ENCODE data around the gene CTR9.

CTR9 gene

GRCh38 chr11:10716543-10717259 is 34.3 kb upstream of the CTR9 start:
- no peak for TF ChIP-seq CTCF (IDR thresholded peaks at IDR 0.05; ENCODE audit: borderline replicate concordance, extremely low read depth, low read length, poor library complexity, severe bottlenecking)
- no peak for TF ChIP-seq EZH2 (IDR thresholded peaks at IDR 0.05; ENCODE audit: borderline replicate concordance, low read depth, low read length, severe bottlenecking)
- H3K4me1 ChIP-seq (ENCODE audit: insufficient read depth, low read length): no peaks in the 10 kb centered on the region
- no peak for DNase-seq
- no peak overlapping the region for H3K9ac ChIP-seq (ENCODE audit: low read depth, low read length)
- H3K9me3 ChIP-seq (ENCODE audit: insufficient read depth, low read length, severe bottlenecking): no peaks in the 10 kb centered on the region
- H3K36me3 ChIP-seq (ENCODE audit: insufficient read depth, low read length): no peaks in the 10 kb centered on the region
- H3K79me2 ChIP-seq (ENCODE audit: insufficient read depth, low read length): no peaks in the 10 kb centered on the region
- no peak for ATAC-seq (ENCODE audit: insufficient read depth, low read depth)
- no peak overlapping the region for H3K27ac ChIP-seq (ENCODE audit: low read length)
- no peak overlapping the region for H3K4me2 ChIP-seq (ENCODE audit: insufficient read depth, low read length)
- peaks cover 21% of the 10 kb centered on the region for H3K27me3 ChIP-seq (ENCODE audit: insufficient read depth, low read length, poor library complexity)
- H4K20me1 ChIP-seq (ENCODE audit: insufficient read depth, low read length): no peaks in the 10 kb centered on the region
- no peak overlapping the region for H3K4me3 ChIP-seq (ENCODE audit: low read depth in 1 of 2, low read length in 2 of 2)
- H2AFZ ChIP-seq (ENCODE audit: low read depth, low read length): no peak overlapping the region

DNA sequence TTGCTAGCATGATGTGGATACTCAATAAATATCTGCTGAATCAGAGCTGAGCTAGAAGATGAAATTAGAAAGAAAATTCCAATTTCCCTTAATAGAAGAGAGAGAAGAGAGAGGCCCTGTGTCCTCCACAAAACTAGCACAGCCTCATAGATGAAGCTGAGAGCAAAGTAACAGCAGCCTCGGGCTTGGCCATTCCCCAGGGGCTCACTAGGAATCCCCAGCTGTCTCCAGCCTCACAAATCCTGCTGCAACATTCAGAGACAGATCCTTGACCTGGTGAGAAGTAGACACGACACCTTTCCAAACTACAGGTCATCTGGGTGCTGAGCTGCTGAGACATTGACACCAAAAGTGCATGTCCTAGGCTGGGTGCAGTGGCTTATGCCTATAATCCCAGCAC is 31.4 kb upstream of the CTR9 start:
- ATAC-seq (ENCODE audit: insufficient read depth, low read depth): no peak

DNA sequence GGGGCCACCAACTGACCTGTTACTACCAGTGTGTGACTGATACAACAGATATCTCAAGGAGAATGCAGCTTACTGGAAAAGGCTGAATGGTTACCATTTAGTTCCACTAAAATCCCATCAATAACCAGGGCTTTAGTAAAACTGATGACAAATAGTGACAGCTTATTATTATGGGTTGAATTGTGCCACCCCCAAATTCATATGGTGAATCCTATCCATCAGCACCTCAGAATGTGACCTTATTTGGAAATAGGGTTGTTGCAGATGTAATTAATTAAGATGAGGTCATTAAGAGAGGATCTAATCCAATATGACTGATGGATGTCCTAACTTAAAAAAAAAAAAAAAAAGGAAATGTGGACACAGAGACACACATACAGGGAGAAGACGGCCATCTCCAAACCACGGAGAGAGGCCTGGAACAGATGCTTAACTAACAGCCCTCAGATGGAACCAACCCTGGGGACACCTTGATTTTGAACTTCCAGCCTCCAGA is 30.1 kb upstream of the CTR9 start:
- no peak overlapping the region for H3K4me3 ChIP-seq (ENCODE audit: low read depth in 1 of 2, low read length in 2 of 2)
- no peak overlapping the region for H3K9ac ChIP-seq (ENCODE audit: low read depth, low read length)
- H3K4me1 ChIP-seq (ENCODE audit: insufficient read depth, low read length): no peaks in the 10 kb centered on the region

More for the DNA sequence above, 31.4 kb upstream of the CTR9 start:
- H3K27ac ChIP-seq (ENCODE audit: low read length): no peak overlapping the region
- H3K9ac ChIP-seq (ENCODE audit: low read depth, low read length): no peak overlapping the region
- no peaks in the 10 kb centered on the region for H4K20me1 ChIP-seq (ENCODE audit: insufficient read depth, low read length)
- TF ChIP-seq EZH2 (IDR thresholded peaks at IDR 0.05; ENCODE audit: borderline replicate concordance, low read depth, low read length, severe bottlenecking) (no peak), CTCF (IDR thresholded peaks at IDR 0.05; ENCODE audit: borderline replicate concordance, extremely low read depth, low read length, poor library complexity, severe bottlenecking) (no peak)
- no peak overlapping the region for H3K4me2 ChIP-seq (ENCODE audit: insufficient read depth, low read length)
- DNase-seq: no peak
- H3K27me3 ChIP-seq (ENCODE audit: insufficient read depth, low read length, poor library complexity): peaks cover 21% of the 10 kb centered on the region
- H3K36me3 ChIP-seq (ENCODE audit: insufficient read depth, low read length): no peaks in the 10 kb centered on the region
- H2AFZ ChIP-seq (ENCODE audit: low read depth, low read length): no peak overlapping the region
- H3K9me3 ChIP-seq (ENCODE audit: insufficient read depth, low read length, severe bottlenecking): no peaks in the 10 kb centered on the region
- no peaks in the 10 kb centered on the region for H3K79me2 ChIP-seq (ENCODE audit: insufficient read depth, low read length)
- no peaks in the 10 kb centered on the region for H3K4me1 ChIP-seq (ENCODE audit: insufficient read depth, low read length)
- no peak overlapping the region for H3K4me3 ChIP-seq (ENCODE audit: low read depth in 1 of 2, low read length in 2 of 2)

More for the DNA sequence above, 30.1 kb upstream of the CTR9 start:
- no peaks in the 10 kb centered on the region for H3K79me2 ChIP-seq (ENCODE audit: insufficient read depth, low read length)
- no peak for TF ChIP-seq CTCF (IDR thresholded peaks at IDR 0.05; ENCODE audit: borderline replicate concordance, extremely low read depth, low read length, poor library complexity, severe bottlenecking)
- TF ChIP-seq EZH2 (IDR thresholded peaks at IDR 0.05; ENCODE audit: borderline replicate concordance, low read depth, low read length, severe bottlenecking): no peak
- ATAC-seq (ENCODE audit: insufficient read depth, low read depth) (no peak), DNase-seq (no peak)
- no peaks in the 10 kb centered on the region for H3K36me3 ChIP-seq (ENCODE audit: insufficient read depth, low read length)
- no peak overlapping the region for H3K27ac ChIP-seq (ENCODE audit: low read length)
- peaks cover 20% of the 10 kb centered on the region for H3K27me3 ChIP-seq (ENCODE audit: insufficient read depth, low read length, poor library complexity)
- H3K4me2 ChIP-seq (ENCODE audit: insufficient read depth, low read length): no peak overlapping the region
- H4K20me1 ChIP-seq (ENCODE audit: insufficient read depth, low read length): no peaks in the 10 kb centered on the region
- no peak overlapping the region for H2AFZ ChIP-seq (ENCODE audit: low read depth, low read length)
- H3K9me3 ChIP-seq (ENCODE audit: insufficient read depth, low read length, severe bottlenecking): no peaks in the 10 kb centered on the region

Measured in DND-41 (cell line).